SK-N-SH treated with all-trans-retinoic acid at 6 μM for 48 hours (cell line): ENCODE measurements around the gene JHY.

Experiments used
- ATAC-seq: fragments of 200-7000 bp; cut with Tn5 transposase; 3 replicates; pipeline ENCODE4 v1.9.1; 2020; ENCODE audit warnings: mild to moderate bottlenecking, moderate library complexity
- ARNTL ChIP-seq: fragments of 450-650 bp; formaldehyde crosslinking; IDR thresholded peaks from 2 replicates; pipeline ENCODE4 v1.5.0; 2020; ENCODE audit warnings: low read depth, mild to moderate bottlenecking, moderate library complexity, borderline replicate concordance
- CREB5 ChIP-seq: fragments of 250-450 bp; sonication (Bioruptor Pico); IDR thresholded peaks from 2 replicates; pipeline ENCODE4 v1.5.1; 2020; ENCODE audit warnings: low read depth, mild to moderate bottlenecking, moderate library complexity
- CSDC2 ChIP-seq: fragments of 250-450 bp; sonication (Bioruptor Pico); IDR thresholded peaks from 2 replicates; pipeline ENCODE4 v1.5.0; 2020; ENCODE audit warnings: mild to moderate bottlenecking, moderate library complexity
- CSRNP3 ChIP-seq: fragments of 250-450 bp; sonication (Bioruptor Pico); IDR thresholded peaks from 2 replicates; pipeline ENCODE4 v1.5.1; 2021; ENCODE audit warnings: mild to moderate bottlenecking, moderate library complexity
- ESRRG ChIP-seq: fragments of 250-450 bp; sonication (Bioruptor Pico); IDR thresholded peaks from 2 replicates; pipeline ENCODE4 v1.6.1; 2021; ENCODE audit warnings: mild to moderate bottlenecking
- GLIS3 ChIP-seq: fragments of 250-450 bp; sonication (Bioruptor Pico); IDR thresholded peaks from 2 replicates; pipeline ENCODE4 v1.5.0; 2020; ENCODE audit warnings: mild to moderate bottlenecking, moderate library complexity
- ISL1 ChIP-seq: fragments of 250-450 bp; sonication (Bioruptor Pico); IDR thresholded peaks from 2 replicates; pipeline ENCODE4 v2.1.2; 2022; ENCODE audit warnings: mild to moderate bottlenecking, moderate library complexity
- OSR1 ChIP-seq: fragments of 250-450 bp; sonication (Bioruptor Pico); IDR thresholded peaks from 2 replicates; pipeline ENCODE4 v1.8.0; 2022; ENCODE audit warnings: moderate library complexity, mild to moderate bottlenecking, inconsistent platforms
- PATZ1 ChIP-seq: fragments of 250-450 bp; sonication (Bioruptor Pico); IDR thresholded peaks from 2 replicates; pipeline ENCODE4 v1.8.0; 2020; ENCODE audit warnings: mild to moderate bottlenecking, moderate library complexity, borderline replicate concordance
- POU6F1 ChIP-seq: fragments of 250-450 bp; sonication (Bioruptor Pico); IDR thresholded peaks from 2 replicates; pipeline ENCODE4 v1.8.0; 2021; ENCODE audit warnings: low read depth, mild to moderate bottlenecking, moderate library complexity, borderline replicate concordance
- PPARA ChIP-seq: fragments of 250-450 bp; sonication (Bioruptor Pico); IDR thresholded peaks from 2 replicates; pipeline ENCODE4 v1.5.0; 2020; ENCODE audit warnings: mild to moderate bottlenecking, borderline replicate concordance
- RARB ChIP-seq: fragments of 250-450 bp; sonication (Bioruptor Pico); IDR thresholded peaks from 2 replicates; pipeline ENCODE4 v1.8.0; 2021; ENCODE audit warnings: mild to moderate bottlenecking, moderate library complexity
- SNAI2 ChIP-seq: fragments of 250-450 bp; sonication (Bioruptor Pico); IDR thresholded peaks from 2 replicates; pipeline ENCODE4 v1.5.0; 2020; ENCODE audit warnings: mild to moderate bottlenecking, moderate library complexity
- TCF4 ChIP-seq: fragments of 250-450 bp; sonication (Bioruptor Pico); IDR thresholded peaks from 2 replicates; pipeline ENCODE4 v1.8.0; 2021; ENCODE audit warnings: mild to moderate bottlenecking, moderate library complexity, borderline replicate concordance
- TSHZ2 ChIP-seq: fragments of 250-450 bp; sonication (Bioruptor Pico); IDR thresholded peaks from 2 replicates; pipeline ENCODE4 v1.5.0; 2020; ENCODE audit warnings: mild to moderate bottlenecking, moderate library complexity
- ZC3H10 ChIP-seq: fragments of 250-450 bp; sonication (Bioruptor Pico); IDR thresholded peaks from 2 replicates; pipeline ENCODE4 v1.5.1; 2021; ENCODE audit warnings: mild to moderate bottlenecking, moderate library complexity
- ZFP3 ChIP-seq: fragments of 250-450 bp; sonication (Bioruptor Pico); IDR thresholded peaks from 2 replicates; pipeline ENCODE4 v1.5.0; 2020; ENCODE audit warnings: mild to moderate bottlenecking, moderate library complexity
- ZFP30 ChIP-seq: fragments of 450-650 bp; formaldehyde crosslinking; IDR thresholded peaks from 2 replicates; pipeline ENCODE4 v1.5.0; 2022; ENCODE audit warnings: mild to moderate bottlenecking, moderate library complexity
- ZNF565 ChIP-seq: fragments of 450-650 bp; formaldehyde crosslinking; conservative IDR thresholded peaks from 2 replicates; pipeline ENCODE4 v1.5.0; 2020; ENCODE audit warnings: low read depth, mild to moderate bottlenecking, moderate library complexity
- ZNF70 ChIP-seq: fragments of 450-650 bp; formaldehyde crosslinking; IDR thresholded peaks from 2 replicates; pipeline ENCODE4 v1.5.0; 2020; ENCODE audit warnings: mild to moderate bottlenecking, moderate library complexity
- ZNF8 ChIP-seq: fragments of 450-650 bp; formaldehyde crosslinking; IDR thresholded peaks from 2 replicates; pipeline ENCODE4 v1.5.0; 2020; ENCODE audit warnings: mild to moderate bottlenecking, moderate library complexity

Gene JHY

GRCh38 chr11:122933416-122933815, 50.9 kb downstream of the JHY start:
- 0 out of 2 replicates have a peak, but pooled peaks have one; percentile 25 for TF ChIP-seq TCF4 (CRISPR knock-in tag)
- TF ChIP-seq GLIS3 (CRISPR knock-in tag), result no peak
- no peak for ATAC-seq

- TF ChIP-seq CSDC2 (CRISPR knock-in tag), result no peak
- TF ChIP-seq CREB5 (CRISPR knock-in tag), result no peak
- no peak for TF ChIP-seq ZC3H10 (CRISPR knock-in tag)
- TF ChIP-seq POU6F1 (CRISPR knock-in tag), result no peak
- TF ChIP-seq ISL1, result no peak
- TF ChIP-seq RARB, result no peak
- no peak for TF ChIP-seq GLIS3 (CRISPR knock-in tag)
- TF ChIP-seq ESRRG (CRISPR knock-in tag), result no peak
- no peak for TF ChIP-seq ARNTL
- TF ChIP-seq ZFP3, result no peak
- no peak for TF ChIP-seq TSHZ2 (CRISPR knock-in tag)
- no peak for TF ChIP-seq CSRNP3 (CRISPR knock-in tag)
- no peak for TF ChIP-seq ZNF565
- TF ChIP-seq ZNF8 (CRISPR knock-in tag), result no peak
- no peak for TF ChIP-seq OSR1 (CRISPR knock-in tag)
- TF ChIP-seq PATZ1 (CRISPR knock-in tag), result no peak
- TF ChIP-seq SNAI2 (CRISPR knock-in tag), result no peak
- TF ChIP-seq ZFP30 (CRISPR knock-in tag), result no peak
- no peak for ATAC-seq
Measured at GRCh38 chr11:122937983-122938382, 55.4 kb downstream of the JHY start.

- ATAC-seq, result no peak
- TF ChIP-seq ZNF8 (CRISPR knock-in tag) (no peak), ARNTL (no peak), SNAI2 (CRISPR knock-in tag) (no peak), ZFP30 (CRISPR knock-in tag) (no peak), ZC3H10 (CRISPR knock-in tag) (no peak), TCF4 (CRISPR knock-in tag) (no peak), CSDC2 (CRISPR knock-in tag) (no peak), GLIS3 (CRISPR knock-in tag) (no peak), POU6F1 (CRISPR knock-in tag) (no peak), PPARA (CRISPR knock-in tag) (no peak), ZNF70 (no peak), TSHZ2 (CRISPR knock-in tag) (no peak), ISL1 (no peak), CREB5 (CRISPR knock-in tag) (no peak)
Measured at GRCh38 chr11:122938557-122938956, 56.0 kb downstream of the JHY start.
